ENCODE results near the gene SLC7A11.

Gene SLC7A11

DNA sequence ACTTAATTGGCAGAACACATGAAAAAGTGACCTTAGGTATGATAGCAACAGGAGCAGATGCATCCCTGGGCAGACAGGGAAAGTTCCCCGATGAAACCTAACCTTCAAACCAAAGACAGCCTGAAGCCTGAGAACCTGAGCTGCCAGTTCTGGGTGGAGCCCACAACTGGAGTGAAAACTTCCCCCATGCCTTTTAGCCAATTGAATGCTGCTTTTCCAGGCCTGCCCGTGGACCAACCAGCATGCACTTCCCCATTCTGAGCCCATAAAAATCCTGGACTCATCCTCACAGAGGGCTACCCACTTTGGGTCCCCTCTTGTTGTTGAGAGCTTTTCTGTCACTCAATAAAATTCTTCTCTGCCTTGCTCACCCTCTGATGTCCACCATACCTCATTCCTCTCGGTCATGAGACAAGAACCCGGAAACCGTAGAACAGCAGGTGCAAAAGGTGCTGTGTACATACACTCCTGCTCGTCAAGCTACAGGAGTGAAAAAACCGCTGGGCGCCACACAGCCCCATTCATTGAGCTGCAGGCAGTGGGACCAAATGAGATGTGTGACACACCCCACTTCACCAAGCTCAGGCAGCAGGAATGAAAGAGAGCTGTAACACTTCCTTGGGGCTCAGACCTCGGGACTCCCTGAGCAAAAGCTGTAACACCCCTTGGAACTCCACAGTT, 13.9 kb upstream of the SLC7A11 start:
- H3K79me2 ChIP-seq (ENCODE audit: insufficient read depth, low read depth): no peaks in the 10 kb centered on the region
- H3K36me3 ChIP-seq (ENCODE audit: insufficient read depth): no peaks in the 10 kb centered on the region
- no peaks in the 10 kb centered on the region for H4K20me1 ChIP-seq (ENCODE audit: insufficient read depth)
- H3K4me1 ChIP-seq (ENCODE audit: low read depth, poor library complexity, severe bottlenecking): peaks cover 13% of the 10 kb centered on the region
- no peak overlapping the region for H3K27ac ChIP-seq
- H3K9ac ChIP-seq: no peak overlapping the region
- H2AFZ ChIP-seq (ENCODE audit: low read depth): no peak overlapping the region
- no peaks in the 10 kb centered on the region for H3K27me3 ChIP-seq (ENCODE audit: insufficient read depth, low read depth)
- no peak overlapping the region for H3K4me2 ChIP-seq
- TF ChIP-seq, protein P1, sequence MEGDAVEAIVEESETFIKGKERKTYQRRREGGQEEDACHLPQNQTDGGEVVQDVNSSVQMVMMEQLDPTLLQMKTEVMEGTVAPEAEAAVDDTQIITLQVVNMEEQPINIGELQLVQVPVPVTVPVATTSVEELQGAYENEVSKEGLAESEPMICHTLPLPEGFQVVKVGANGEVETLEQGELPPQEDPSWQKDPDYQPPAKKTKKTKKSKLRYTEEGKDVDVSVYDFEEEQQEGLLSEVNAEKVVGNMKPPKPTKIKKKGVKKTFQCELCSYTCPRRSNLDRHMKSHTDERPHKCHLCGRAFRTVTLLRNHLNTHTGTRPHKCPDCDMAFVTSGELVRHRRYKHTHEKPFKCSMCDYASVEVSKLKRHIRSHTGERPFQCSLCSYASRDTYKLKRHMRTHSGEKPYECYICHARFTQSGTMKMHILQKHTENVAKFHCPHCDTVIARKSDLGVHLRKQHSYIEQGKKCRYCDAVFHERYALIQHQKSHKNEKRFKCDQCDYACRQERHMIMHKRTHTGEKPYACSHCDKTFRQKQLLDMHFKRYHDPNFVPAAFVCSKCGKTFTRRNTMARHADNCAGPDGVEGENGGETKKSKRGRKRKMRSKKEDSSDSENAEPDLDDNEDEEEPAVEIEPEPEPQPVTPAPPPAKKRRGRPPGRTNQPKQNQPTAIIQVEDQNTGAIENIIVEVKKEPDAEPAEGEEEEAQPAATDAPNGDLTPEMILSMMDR (conservative IDR thresholded peaks at IDR 0.05; ENCODE audit: low read depth, low read length): no peak
- H3K4me3 ChIP-seq (IDR thresholded peaks at IDR 0.05; ENCODE audit: insufficient read depth, low read depth, low read length): no peak overlapping the region

DNA sequence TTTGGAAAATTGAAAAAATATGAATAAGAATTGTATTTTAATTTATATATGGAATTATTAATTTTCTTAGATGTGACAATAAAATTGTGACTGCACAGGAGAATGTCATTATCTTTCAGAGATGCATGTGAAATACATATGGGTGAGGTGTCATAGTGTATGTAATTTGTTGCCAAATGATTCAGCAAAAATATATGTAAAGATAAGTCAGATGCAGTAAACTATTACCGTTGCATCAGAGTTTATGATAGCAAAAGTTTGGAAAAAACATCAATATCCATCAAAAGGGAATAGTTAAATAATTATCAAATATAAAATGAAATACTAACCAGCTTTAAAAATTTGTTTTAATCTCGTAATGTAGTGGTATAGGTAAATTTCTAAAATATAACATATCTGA, 10.4 kb upstream of the SLC7A11 start:
- Histone ChIP-seq H2AFZ (ENCODE audit: low read depth) (no peak overlapping the region), H3K79me2 (ENCODE audit: insufficient read depth, low read depth) (no peaks in the 10 kb centered on the region), H4K20me1 (ENCODE audit: insufficient read depth) (no peaks in the 10 kb centered on the region), H3K36me3 (ENCODE audit: insufficient read depth) (no peaks in the 10 kb centered on the region), H3K4me3 (IDR thresholded peaks at IDR 0.05; ENCODE audit: insufficient read depth, low read depth, low read length) (no peak overlapping the region), H3K27ac (no peak overlapping the region), H3K4me2 (no peak overlapping the region), H3K4me1 (ENCODE audit: low read depth, poor library complexity, severe bottlenecking) (peaks cover 13% of the 10 kb centered on the region), H3K9ac (no peak overlapping the region), H3K27me3 (ENCODE audit: insufficient read depth, low read depth) (no peaks in the 10 kb centered on the region)
- TF ChIP-seq, protein P1 (conservative IDR thresholded peaks at IDR 0.05; ENCODE audit: low read depth, low read length): no peak

DNA sequence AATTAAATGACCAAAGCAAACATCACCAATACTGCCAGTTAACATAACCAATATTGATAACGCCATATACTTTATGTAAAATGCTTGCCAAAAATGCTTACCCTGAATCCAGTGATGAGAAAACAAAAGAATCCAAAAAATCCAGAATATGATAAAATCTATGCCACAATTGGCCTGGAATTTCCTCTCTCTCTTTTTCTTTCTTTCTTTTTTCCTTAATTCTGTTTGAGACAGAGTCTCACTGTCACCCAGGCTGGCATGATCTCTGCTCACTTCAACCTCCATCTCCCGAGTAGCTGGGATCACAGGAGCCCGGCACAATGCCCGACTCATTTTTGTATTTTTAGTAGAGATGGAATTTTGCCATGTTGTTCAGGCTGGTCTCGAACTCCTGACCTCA, 9.8 kb upstream of the SLC7A11 start:
- no peak overlapping the region for H3K9ac ChIP-seq
- no peak overlapping the region for H3K4me2 ChIP-seq
- H4K20me1 ChIP-seq (ENCODE audit: insufficient read depth): no peaks in the 10 kb centered on the region
- no peak overlapping the region for H3K27ac ChIP-seq
- H3K36me3 ChIP-seq (ENCODE audit: insufficient read depth): no peaks in the 10 kb centered on the region
- TF ChIP-seq, protein P1 (conservative IDR thresholded peaks at IDR 0.05; ENCODE audit: low read depth, low read length): no peak
- no peaks in the 10 kb centered on the region for H3K27me3 ChIP-seq (ENCODE audit: insufficient read depth, low read depth)
- H2AFZ ChIP-seq (ENCODE audit: low read depth): no peak overlapping the region
- peaks cover 13% of the 10 kb centered on the region for H3K4me1 ChIP-seq (ENCODE audit: low read depth, poor library complexity, severe bottlenecking)
- no peak overlapping the region for H3K4me3 ChIP-seq (IDR thresholded peaks at IDR 0.05; ENCODE audit: insufficient read depth, low read depth, low read length)
- no peaks in the 10 kb centered on the region for H3K79me2 ChIP-seq (ENCODE audit: insufficient read depth, low read depth)

DNA sequence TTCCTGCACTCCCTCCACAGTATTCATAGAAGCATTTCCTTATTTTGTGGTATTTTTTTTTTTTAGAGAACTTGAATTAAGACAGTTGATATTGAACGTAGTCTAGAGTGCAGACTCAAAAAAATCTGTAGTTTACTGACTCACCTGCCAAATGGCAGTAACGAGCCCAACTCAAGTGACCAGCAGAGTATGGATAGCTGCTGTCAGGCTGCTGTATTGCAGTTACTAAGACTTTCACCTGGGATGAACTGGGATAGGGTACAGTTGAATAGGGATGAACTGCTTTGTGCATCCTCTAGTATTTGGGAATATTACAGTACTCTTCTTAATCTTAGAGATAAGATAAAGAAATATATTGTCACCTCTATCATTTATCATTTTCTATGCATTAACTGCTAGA, 7.0 kb upstream of the SLC7A11 start:
- Histone ChIP-seq H4K20me1 (ENCODE audit: insufficient read depth) (no peaks in the 10 kb centered on the region), H3K4me2 (no peak overlapping the region), H3K4me3 (IDR thresholded peaks at IDR 0.05; ENCODE audit: insufficient read depth, low read depth, low read length) (no peak overlapping the region), H3K9ac (no peak overlapping the region), H3K4me1 (ENCODE audit: low read depth, poor library complexity, severe bottlenecking) (peaks cover under 1% of the 10 kb centered on the region), H3K79me2 (ENCODE audit: insufficient read depth, low read depth) (no peaks in the 10 kb centered on the region), H3K36me3 (ENCODE audit: insufficient read depth) (no peaks in the 10 kb centered on the region), H3K27me3 (ENCODE audit: insufficient read depth, low read depth) (no peaks in the 10 kb centered on the region), H2AFZ (ENCODE audit: low read depth) (no peak overlapping the region), H3K27ac (no peak overlapping the region)
- TF ChIP-seq, protein P1 (conservative IDR thresholded peaks at IDR 0.05; ENCODE audit: low read depth, low read length): no peak

Data from KMS-11 (cell line).